GM12872 (cell line): ENCODE data around the gene SSBP2.

ENCODE experiments used
- CTCF ChIP-seq: IDR thresholded peaks from 3 replicates; pipeline ENCODE4 v1.5.1; 2011; ENCODE audit warnings: low read depth, mild to moderate bottlenecking, low read length, moderate library complexity; ENCODE audit not compliant: insufficient read depth

Gene SSBP2

GRCh38 chr5:81675420-81675819, 75.5 kb downstream of the SSBP2 start:
- TF ChIP-seq CTCF = no peak

GRCh38 chr5:81665795-81666194, 85.1 kb downstream of the SSBP2 start:
- no peak for TF ChIP-seq CTCF

- TF ChIP-seq CTCF = no peak
Measured at GRCh38 chr5:81657386-81657785, 93.5 kb downstream of the SSBP2 start.

GRCh38 chr5:81656783-81657182, 94.1 kb downstream of the SSBP2 start:
- TF ChIP-seq CTCF = no peak

GRCh38 chr5:81650987-81651386, 99.9 kb downstream of the SSBP2 start:
- no peak for TF ChIP-seq CTCF

- no peak for TF ChIP-seq CTCF
Measured at GRCh38 chr5:81646469-81646995, 104.4 kb downstream of the SSBP2 start.

GRCh38 chr5:81642210-81642609, 108.7 kb downstream of the SSBP2 start:
- TF ChIP-seq CTCF = no peak
